Activated B cell treated with CpG ODN at 0.5 μM for 24 hours (primary cell): ENCODE measurements around the gene LY6G6F. TPM values are rescaled to one million over a fixed set of nuclear protein-coding genes. Genes with fewer than 3 reads are reported as not detected.

Experiments used
- ATAC-seq: fragments of 200-7000 bp; cut with Tn5 transposase; one replicate; pipeline ENCODE4 v1.10.0; 2021; ENCODE audit warnings: low read depth, mild to moderate bottlenecking, moderate library complexity
- CTCF ChIA-PET: fragments of 350-600 bp; sonication (Branson Sonifier 250); formaldehyde crosslinking; loops from one replicate; lab custom pipeline; 2021; ENCODE audit warnings: antibody characterized with exemption; lab: Charles Lee
- POLR2A ChIA-PET: fragments of 350-600 bp; sonication (Branson Sonifier 250); formaldehyde crosslinking; loops from one replicate; lab custom pipeline; 2021; ENCODE audit warnings: antibody characterized with exemption; lab: Charles Lee
- DNase-seq: peaks from one replicate; pipeline ENCODE4 v3.0.0; 2022
- H3K27ac Mint-ChIP-seq: one replicate; pipeline ENCODE4 v1.8.0; 2020; ENCODE audit warnings: mixed read lengths
- H3K27me3 Mint-ChIP-seq: one replicate; pipeline ENCODE4 v1.8.0; 2021; ENCODE audit warnings: mixed read lengths
- H3K36me3 Mint-ChIP-seq: one replicate; pipeline ENCODE4 v1.8.0; 2021; ENCODE audit warnings: low read depth, mixed read lengths
- H3K4me1 Mint-ChIP-seq: one replicate; pipeline ENCODE4 v1.8.0; 2021; ENCODE audit warnings: mixed read lengths
- H3K4me3 Mint-ChIP-seq: one replicate; pipeline ENCODE4 v1.8.0; 2020; ENCODE audit warnings: mild to moderate bottlenecking, mixed read lengths
- H3K9me3 Mint-ChIP-seq: one replicate; pipeline ENCODE4 v1.8.0; 2020; ENCODE audit warnings: mixed read lengths
- intact Hi-C: fragments of 100-400 bp; cut with micrococcal nuclease; formaldehyde crosslinking; loops from one replicate; pipeline ENCODE4 v1.15.1; 2024
- total RNA-seq: library from RNA; stranded (reverse); gene quantifications from 2 replicates; pipeline ENCODE4 v1.2.3, GENCODE V29; 2022
- TF ChIP-seq, protein P1 (sequence below): fragments of 200-600 bp; IDR thresholded peaks from one replicate; pipeline ENCODE4 v1.8.0; 2022; ENCODE audit warnings: antibody characterized with exemption, mild to moderate bottlenecking

Gene LY6G6F
- total RNA-seq, 1 donor from 2014 or later = not detected

DNA sequence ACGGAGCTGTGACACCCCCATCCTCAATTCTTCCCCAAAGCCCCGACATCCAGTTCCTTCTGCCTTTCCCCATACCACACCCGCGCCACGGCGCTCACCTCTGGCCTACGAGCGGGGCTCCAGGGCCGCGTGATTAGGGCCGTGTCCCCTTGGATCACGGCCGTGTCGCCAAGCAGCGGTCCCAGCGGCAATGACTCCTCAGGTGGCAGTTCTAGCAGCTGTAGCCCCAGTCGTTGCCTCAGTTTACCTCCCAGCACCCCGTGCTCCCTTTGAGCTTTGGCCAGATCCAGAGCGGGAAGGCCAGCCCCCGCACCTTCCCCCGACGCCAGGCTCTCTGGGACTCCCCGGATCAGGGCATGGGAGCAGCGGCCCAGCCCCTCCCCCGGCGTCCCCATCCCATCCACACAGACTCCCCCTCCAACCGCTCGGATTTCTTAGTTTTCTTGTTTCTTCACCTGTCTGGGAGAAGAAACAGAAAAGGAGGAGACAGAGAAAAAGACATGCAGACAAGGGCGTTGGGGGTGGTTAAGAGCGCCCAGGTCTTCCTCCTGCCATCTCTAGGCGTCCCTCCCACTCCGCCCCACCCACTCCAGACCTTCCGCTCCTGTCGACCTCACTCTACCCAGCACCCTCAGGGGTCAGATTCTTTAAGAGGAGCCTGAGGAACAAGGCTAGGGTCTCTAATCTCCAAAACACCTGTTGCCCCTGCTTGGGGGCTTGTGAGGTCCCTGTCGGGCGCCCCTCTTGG lies 22.3 kb downstream of the LY6G6F start, which contains the start of gene DDAH2:
Gene DDAH2, minus strand, starts transcription at position 533 of the 748 bp plus-strand sequence. Its CDS starts 138 bp downstream, at position 395.
- Mint-ChIP-seq H3K27me3 (no peaks in the 10 kb centered on the region), H3K27ac (peak within 1 kb of the TSS; percentile 95), H3K4me1 (peaks cover 69% of the 10 kb centered on the region), H3K9me3 (no peaks in the 10 kb centered on the region), H3K4me3 (peak within 1 kb of the TSS; percentile 97), H3K36me3 (peaks cover 63% of the 10 kb centered on the region)
- intact Hi-C loops = loop anchor here (1.0 to 2.0 kb wide), 7 partner anchors 40 to 194 kb away; partner anchors contain the start of genes BAG6, HSPA1A, HSPA1L and NEU1
- ATAC-seq (peak; percentile 13), DNase-seq (no peak)
- ChIA-PET CTCF (interaction anchor here (0.6 to 5.9 kb wide), 19 partner anchors 9 to 533 kb away, joined by 3 to 49 read pairs (median 4); partner anchors contain the start of genes ABHD16A, HSPA1A, HSPA1B and HSPA1L), POLR2A (interaction anchor here (0.8 to 7.7 kb wide), 19 partner anchors 9 to 134 kb away, joined by 3 to 131 read pairs (median 11); partner anchors contain the start of genes ABHD16A, BAG6, CLIC1 and GPANK1)
- TF ChIP-seq, protein P1, sequence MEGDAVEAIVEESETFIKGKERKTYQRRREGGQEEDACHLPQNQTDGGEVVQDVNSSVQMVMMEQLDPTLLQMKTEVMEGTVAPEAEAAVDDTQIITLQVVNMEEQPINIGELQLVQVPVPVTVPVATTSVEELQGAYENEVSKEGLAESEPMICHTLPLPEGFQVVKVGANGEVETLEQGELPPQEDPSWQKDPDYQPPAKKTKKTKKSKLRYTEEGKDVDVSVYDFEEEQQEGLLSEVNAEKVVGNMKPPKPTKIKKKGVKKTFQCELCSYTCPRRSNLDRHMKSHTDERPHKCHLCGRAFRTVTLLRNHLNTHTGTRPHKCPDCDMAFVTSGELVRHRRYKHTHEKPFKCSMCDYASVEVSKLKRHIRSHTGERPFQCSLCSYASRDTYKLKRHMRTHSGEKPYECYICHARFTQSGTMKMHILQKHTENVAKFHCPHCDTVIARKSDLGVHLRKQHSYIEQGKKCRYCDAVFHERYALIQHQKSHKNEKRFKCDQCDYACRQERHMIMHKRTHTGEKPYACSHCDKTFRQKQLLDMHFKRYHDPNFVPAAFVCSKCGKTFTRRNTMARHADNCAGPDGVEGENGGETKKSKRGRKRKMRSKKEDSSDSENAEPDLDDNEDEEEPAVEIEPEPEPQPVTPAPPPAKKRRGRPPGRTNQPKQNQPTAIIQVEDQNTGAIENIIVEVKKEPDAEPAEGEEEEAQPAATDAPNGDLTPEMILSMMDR = no peak

DNA sequence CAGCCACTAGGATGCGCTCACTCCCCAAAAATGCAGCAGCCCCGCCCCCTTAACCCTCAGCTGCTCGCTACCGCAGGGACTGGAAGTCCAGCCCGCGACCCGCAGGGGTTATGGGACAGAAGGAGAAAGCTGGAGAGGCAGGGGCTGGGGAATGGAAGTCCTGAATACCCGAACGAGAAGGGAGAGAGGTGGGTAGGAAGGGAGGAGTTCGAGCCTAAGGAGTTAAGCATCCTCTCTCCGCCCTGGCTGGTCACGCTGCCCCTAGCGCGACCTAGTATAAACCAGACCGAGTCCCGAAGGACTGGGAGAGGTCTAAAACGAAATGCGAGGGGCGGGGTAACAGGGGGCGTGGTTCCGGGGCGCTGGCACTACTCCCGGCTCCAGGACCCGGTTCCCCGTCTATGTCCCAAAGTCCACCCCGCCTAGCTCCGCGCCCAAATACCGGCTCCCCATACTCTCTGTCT lies 22.9 kb downstream of the LY6G6F start:
- DNase-seq (peak; percentile 73), ATAC-seq (peak; percentile 45)
- TF ChIP-seq, protein P1 = no peak
- Mint-ChIP-seq H3K27ac (peak overlapping the region; percentile 92), H3K4me1 (peaks cover 71% of the 10 kb centered on the region), H3K4me3 (peak overlapping the region; percentile 97), H3K27me3 (no peaks in the 10 kb centered on the region), H3K9me3 (no peaks in the 10 kb centered on the region), H3K36me3 (peaks cover 69% of the 10 kb centered on the region)
- intact Hi-C loops = loop anchor here (1.0 to 2.0 kb wide), 7 partner anchors 40 to 194 kb away; partner anchors contain the start of genes BAG6, HSPA1A, HSPA1L and NEU1
- CTCF ChIA-PET = interaction anchor here (0.6 to 5.9 kb wide), 19 partner anchors 8 to 532 kb away, joined by 3 to 49 read pairs (median 4); partner anchors contain the start of genes ABHD16A, HSPA1A, HSPA1B and HSPA1L
- POLR2A ChIA-PET = interaction anchor here (0.6 to 7.7 kb wide), 21 partner anchors 9 to 399 kb away, joined by 3 to 131 read pairs (median 9); partner anchors contain the start of genes ABHD16A, ATF6B, BAG6 and CLIC1

DNA sequence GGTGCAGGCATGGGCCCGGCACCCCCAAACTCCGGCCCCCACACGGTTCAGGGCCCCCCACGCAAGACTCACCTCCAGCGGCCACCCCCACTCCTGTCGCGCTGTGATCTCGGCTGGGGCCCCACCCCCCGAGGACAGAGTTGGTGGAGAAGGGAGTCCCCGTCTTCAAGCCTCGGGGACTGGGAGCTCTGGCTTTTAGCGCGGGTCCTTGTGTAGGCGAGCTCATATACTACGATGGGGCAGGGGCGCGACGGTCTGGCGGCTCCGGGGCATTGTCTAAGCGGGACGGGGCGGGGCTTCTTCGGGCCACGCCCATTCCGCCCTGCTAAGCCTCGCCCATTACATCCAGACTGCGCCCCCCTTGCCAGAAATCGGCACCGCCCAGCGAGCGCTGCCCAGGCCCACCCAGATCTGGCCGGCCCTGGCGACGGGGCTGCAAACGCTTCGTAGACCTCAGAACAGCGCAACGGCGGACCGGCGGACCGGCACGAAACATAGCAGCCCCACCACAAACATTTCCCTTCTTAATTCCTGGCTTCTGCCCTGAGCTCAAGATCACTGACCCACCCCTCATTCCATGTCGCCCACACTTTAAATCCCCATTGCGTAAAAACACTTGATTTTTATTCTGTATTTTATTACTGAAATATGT lies 23.4 kb downstream of the LY6G6F start:
- Mint-ChIP-seq H3K4me1 (peaks cover 76% of the 10 kb centered on the region), H3K4me3 (peak overlapping the region; percentile 97), H3K27me3 (no peaks in the 10 kb centered on the region), H3K36me3 (peaks cover 72% of the 10 kb centered on the region), H3K27ac (peak overlapping the region; percentile 92), H3K9me3 (no peaks in the 10 kb centered on the region)
- ATAC-seq (peak; percentile 44), DNase-seq (peak; percentile 78)
- ChIA-PET CTCF (interaction anchor here (0.6 to 5.9 kb wide), 16 partner anchors 8 to 532 kb away, joined by 3 to 49 read pairs (median 5); partner anchors contain the start of genes ABHD16A, HSPA1A, HSPA1B and HSPA1L), POLR2A (interaction anchor here (0.5 to 7.7 kb wide), 24 partner anchors 8 to 398 kb away, joined by 3 to 131 read pairs (median 9); partner anchors contain the start of genes ABHD16A, ATF6B, BAG6 and CLIC1)
- TF ChIP-seq, protein P1 = no peak
- intact Hi-C loops = loop anchor here (1.0 to 10.0 kb wide), 8 partner anchors 39 to 235 kb away; partner anchors contain the start of genes BAG6, HSPA1A, HSPA1L and MICB

DNA sequence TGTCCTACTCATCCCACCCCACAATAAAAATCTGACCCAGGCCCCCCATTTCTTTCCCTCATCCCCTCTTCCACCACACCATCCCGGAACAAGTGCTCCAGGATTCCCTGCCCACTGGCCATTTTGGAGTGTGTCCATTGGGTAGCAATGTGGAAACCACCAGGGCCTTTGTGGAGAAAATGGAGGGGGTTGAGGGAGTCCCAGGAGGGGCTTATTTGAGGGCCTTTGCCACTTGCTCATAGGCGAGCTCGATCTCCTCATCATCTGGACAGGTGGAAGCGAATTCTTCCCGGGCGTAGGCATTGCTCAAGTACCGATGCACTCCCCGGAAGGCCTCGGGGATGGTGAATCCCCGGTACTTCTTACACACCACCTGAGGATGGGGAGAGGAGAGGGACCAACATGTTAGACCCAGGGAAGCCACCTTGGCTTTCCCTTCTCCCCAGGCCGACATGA lies 24.0 kb downstream of the LY6G6F start:
- H3K9me3 Mint-ChIP-seq = no peaks in the 10 kb centered on the region
- intact Hi-C loops = loop anchor here (10.0 kb wide), 1 partner anchor 236 kb away; the partner anchor contains the start of gene MICB
- DNase-seq (no peak), ATAC-seq (no peak)
- H3K27ac Mint-ChIP-seq = peak overlapping the region; percentile 92
- no peaks in the 10 kb centered on the region for H3K27me3 Mint-ChIP-seq
- peak overlapping the region; percentile 97 for H3K4me3 Mint-ChIP-seq
- ChIA-PET POLR2A (interaction anchor here (0.5 to 7.7 kb wide), 17 partner anchors 8 to 183 kb away, joined by 3 to 131 read pairs (median 11); partner anchors contain the start of genes ABHD16A, BAG6, CLIC1 and HSPA1A), CTCF (interaction anchor here (1.0 to 5.9 kb wide), 7 partner anchors 19 to 100 kb away, joined by 4 to 49 read pairs (median 9); partner anchors contain the start of genes HSPA1A, HSPA1B, HSPA1L and LSM2)
- peaks cover 74% of the 10 kb centered on the region for H3K4me1 Mint-ChIP-seq
- peaks cover 73% of the 10 kb centered on the region for H3K36me3 Mint-ChIP-seq
- TF ChIP-seq, protein P1 = no peak
